Measurements from ENCODE around the gene ADAMTSL1.

GRCh38 chr9:18516514-18516913, 42.6 kb downstream of the ADAMTSL1 start:
- TF ChIP-seq FLYWCH1 (CRISPR knock-in tag; IDR thresholded peaks at IDR 0.05) (no peak), HNRNPH1 (optimal IDR thresholded peaks at IDR 0.05; ENCODE audit: low read depth, low read length) (no peak), RFX5 (IDR thresholded peaks at IDR 0.05; ENCODE audit: low read depth, low read length) (no peak), MAFG (CRISPR knock-in tag; IDR thresholded peaks at IDR 0.05) (no peak), ZBTB49 (CRISPR knock-in tag; IDR thresholded peaks at IDR 0.05; ENCODE audit: borderline replicate concordance) (no peak), ZNF317 (CRISPR knock-in tag; IDR thresholded peaks at IDR 0.05) (no peak), SP1 (IDR thresholded peaks at IDR 0.05) (no peak), SP1 (CRISPR knock-in tag; IDR thresholded peaks at IDR 0.05) (no peak), ZNF503 (CRISPR knock-in tag; IDR thresholded peaks at IDR 0.05) (no peak), TEF (CRISPR knock-in tag; IDR thresholded peaks at IDR 0.05) (no peak), MYNN (CRISPR knock-in tag; IDR thresholded peaks at IDR 0.05; ENCODE audit: low read depth) (no peak), ZNF333 (CRISPR knock-in tag; IDR thresholded peaks at IDR 0.05; ENCODE audit: borderline replicate concordance) (no peak), SIN3A (IDR thresholded peaks at IDR 0.05; ENCODE audit: borderline replicate concordance, low read depth, low read length) (no peak), KDM1A (CRISPR knock-in tag; IDR thresholded peaks at IDR 0.05) (no peak)

Data from HepG2 (cell line).